ENCODE results near the gene MAN1A1. TPM values are rescaled to one million over a fixed set of nuclear protein-coding genes. Genes with fewer than 3 reads are reported as not detected.

Gene MAN1A1
- polyA plus RNA-seq, 3 donors, result 11.0 to 20.4 (median 16.1) TPM

DNA sequence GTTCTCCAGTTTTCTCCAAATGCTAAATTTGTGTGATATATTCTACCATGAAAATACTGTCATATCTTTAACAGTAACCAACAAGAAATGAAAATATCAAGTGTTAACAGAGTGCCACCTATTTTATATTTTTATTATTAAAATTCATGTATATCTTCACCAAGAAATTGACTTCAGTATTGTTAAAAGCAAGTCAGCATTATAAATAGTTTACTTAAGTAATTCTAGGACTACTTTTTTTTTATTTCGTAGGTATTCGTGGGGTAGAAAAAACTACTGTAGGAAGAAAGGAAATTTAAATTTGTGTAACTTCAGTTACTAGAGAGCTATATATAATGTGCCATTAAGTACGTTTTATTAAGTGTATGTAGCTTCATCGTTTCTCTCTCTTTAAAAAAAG lies 6.3 kb upstream of the MAN1A1 start:
- intact Hi-C loops (cut with micrococcal nuclease), result no loop called here
- Mint-ChIP-seq H3K27me3 (ENCODE audit: low read depth in 3 of 3) (peaks cover 0 to 1% (median 0%) of the 10 kb centered on the region in 3 donors), H3K27ac (peak overlapping the region in 4 of 7 donors; percentile 68 to 92 (median 82)), H3K4me3 (no peak overlapping the region), H3K36me3 (peaks cover 0 to 3% of the 10 kb centered on the region in 2 donors), H3K4me1 (peaks cover 47% of the 10 kb centered on the region), H3K9me3 (no peaks in the 10 kb centered on the region)
- no peak overlapping the region for H3K4me2 ChIP-seq (replicated peaks; ENCODE audit: extremely low read depth, low read length, poor library complexity, severe bottlenecking)
- no peaks in the 10 kb centered on the region for H3K9me3 ChIP-seq (replicated peaks in 1 of 2; ENCODE audit: control insufficient read depth in 1 of 2, insufficient read depth in 1 of 2, low read length in 2 of 2)
- no peak for TF ChIP-seq CTCF (IDR thresholded peaks at IDR 0.05)
- WGBS (ENCODE audit: insufficient coverage), result no CpG with 5 or more reads among the region's 4 CpGs
- H3K9ac ChIP-seq (ENCODE audit: insufficient read depth, low read length, poor library complexity, severe bottlenecking), result no peak overlapping the region
- DNase-seq, result no peak
- H3K36me3 ChIP-seq (replicated peaks in 1 of 2; ENCODE audit: control insufficient read depth in 1 of 2, insufficient read depth in 2 of 2, low read length in 2 of 2), result no peaks in the 10 kb centered on the region
- H4K20me1 ChIP-seq (ENCODE audit: insufficient read depth, low read length), result no peaks in the 10 kb centered on the region
- H3K27me3 ChIP-seq (ENCODE audit: control insufficient read depth in 2 of 2, insufficient read depth in 2 of 2, low read length in 2 of 2), result no peaks in the 10 kb centered on the region
- peaks cover 21 to 37% of the 10 kb centered on the region in 2 donors for H3K4me1 ChIP-seq (ENCODE audit: control insufficient read depth in 1 of 2, insufficient read depth in 2 of 2, low read length in 2 of 2)
- peaks cover 26% of the 10 kb centered on the region for H3K79me2 ChIP-seq (ENCODE audit: insufficient read depth, low read length)
- peak overlapping the region in 1 of 2 donors; percentile 73 for H3K27ac ChIP-seq (ENCODE audit: low read depth in 1 of 2, low read length in 2 of 2)
- H2AFZ ChIP-seq (ENCODE audit: insufficient read depth, low read depth, low read length, poor library complexity, severe bottlenecking), result no peak overlapping the region
- H3K4me3 ChIP-seq (replicated peaks in 1 of 3; ENCODE audit: low read depth in 2 of 3, low read length in 3 of 3), result no peak overlapping the region

- Histone ChIP-seq H3K4me1 (ENCODE audit: control insufficient read depth in 1 of 2, insufficient read depth in 2 of 2, low read length in 2 of 2) (peaks cover 26 to 43% of the 10 kb centered on the region in 2 donors), H4K20me1 (ENCODE audit: insufficient read depth, low read length) (no peaks in the 10 kb centered on the region), H3K27me3 (ENCODE audit: control insufficient read depth in 2 of 2, insufficient read depth in 2 of 2, low read length in 2 of 2) (no peaks in the 10 kb centered on the region), H2AFZ (ENCODE audit: insufficient read depth, low read depth, low read length, poor library complexity, severe bottlenecking) (no peak overlapping the region), H3K9me3 (replicated peaks in 1 of 2; ENCODE audit: control insufficient read depth in 1 of 2, insufficient read depth in 1 of 2, low read length in 2 of 2) (no peaks in the 10 kb centered on the region), H3K9ac (ENCODE audit: insufficient read depth, low read length, poor library complexity, severe bottlenecking) (no peak overlapping the region), H3K79me2 (ENCODE audit: insufficient read depth, low read length) (peaks cover 33% of the 10 kb centered on the region), H3K4me2 (replicated peaks; ENCODE audit: extremely low read depth, low read length, poor library complexity, severe bottlenecking) (peak overlapping the region; percentile 41), H3K36me3 (replicated peaks in 1 of 2; ENCODE audit: control insufficient read depth in 1 of 2, insufficient read depth in 2 of 2, low read length in 2 of 2) (no peaks in the 10 kb centered on the region), H3K27ac (ENCODE audit: low read depth in 1 of 2, low read length in 2 of 2) (peak overlapping the region in 1 of 2 donors; percentile 73), H3K4me3 (replicated peaks in 1 of 3; ENCODE audit: low read depth in 2 of 3, low read length in 3 of 3) (no peak overlapping the region)
- TF ChIP-seq CTCF (IDR thresholded peaks at IDR 0.05), result no peak
- H3K36me3 Mint-ChIP-seq, result peaks cover 0 to 3% of the 10 kb centered on the region in 2 donors
- intact Hi-C loops (cut with micrococcal nuclease), result no loop called here
- H3K27ac Mint-ChIP-seq, result peak overlapping the region; percentile 69 to 92 (median 85)
- H3K4me1 Mint-ChIP-seq, result peaks cover 46% of the 10 kb centered on the region
- H3K9me3 Mint-ChIP-seq, result no peaks in the 10 kb centered on the region
- peak overlapping the region in 1 of 2 donors; percentile 49 for H3K4me3 Mint-ChIP-seq
- peaks cover 0 to 1% (median 0%) of the 10 kb centered on the region in 3 donors for H3K27me3 Mint-ChIP-seq (ENCODE audit: low read depth in 3 of 3)
- peak; percentile 73 to 93 (median 88) for DNase-seq
- WGBS (ENCODE audit: insufficient coverage), result no CpG with 5 or more reads among the region's 2 CpGs
Observed at GRCh38 chr6:119355157-119355556, 5.6 kb upstream of the MAN1A1 start.

Data from CD14-positive monocyte (primary cell).